PC-9 (cell line): ENCODE results near the gene LRRK1.

Source experiments
- CTCF ChIP-seq: fragments of 200-600 bp; sonication (generic); conservative IDR thresholded peaks from 2 replicates; pipeline ENCODE4 v1.6.1; 2017; ENCODE audit warnings: mixed run types, antibody characterized with exemption, mild to moderate bottlenecking, moderate library complexity
- EZH2 ChIP-seq: fragments of 200-600 bp; sonication (generic); IDR thresholded peaks from 2 replicates; pipeline ENCODE4 v1.8.0; 2017; ENCODE audit warnings: antibody characterized with exemption, low read depth

GRCh38 chr15:101068961-101069653 is 149.9 kb downstream of the LRRK1 start:
- TF ChIP-seq CTCF (no peak; the same call in 1 of the 2 replicates), EZH2 (no peak)
